Neural cell (in vitro differentiated cells): ENCODE measurements around the gene LANCL2. TPM values are rescaled to one million over a fixed set of nuclear protein-coding genes. Genes with fewer than 3 reads are reported as not detected.

ENCODE experiments used
- H2AFZ ChIP-seq: fragments of 200-600, 300-800 bp; sonication (generic), shearing (Covaris generic); 2 replicates; pipeline ENCODE4 v1.6.0; 2014; ENCODE audit warnings: low read depth, mild to moderate bottlenecking, antibody characterized with exemption, low read length, moderate library complexity
- H3F3A ChIP-seq: fragments of 200-600 bp; shearing (Covaris generic); 2 replicates; pipeline ENCODE4 v1.6.1; 2016; ENCODE audit warnings: mild to moderate bottlenecking, moderate library complexity, mixed read lengths, antibody characterized with exemption, low read length; ENCODE audit not compliant: insufficient read depth, poor library complexity, severe bottlenecking
- H3K27ac ChIP-seq: fragments of 200-600, 300-800 bp; sonication (generic), shearing (Covaris generic); 2 replicates; pipeline ENCODE4 v1.5.1; 2014; ENCODE audit warnings: mild to moderate bottlenecking, low read length, moderate library complexity
- H3K27me3 ChIP-seq: fragments of 300-800, 200-600 bp; sonication (generic), shearing (Covaris generic); 2 replicates; pipeline ENCODE4 v1.6.0; 2014; ENCODE audit warnings: mild to moderate bottlenecking, low read depth, low read length, moderate library complexity; ENCODE audit not compliant: insufficient read depth
- H3K36me3 ChIP-seq: fragments of 300-800, 200-600 bp; sonication (generic), shearing (Covaris generic); 2 replicates; pipeline ENCODE4 v1.5.1; 2014; ENCODE audit warnings: mild to moderate bottlenecking, antibody characterized with exemption, low read length, moderate library complexity; ENCODE audit not compliant: insufficient read depth
- H3K4me2 ChIP-seq: fragments of 300-800, 200-600 bp; sonication (generic), shearing (Covaris generic); 2 replicates; pipeline ENCODE4 v1.6.0; 2014; ENCODE audit warnings: mild to moderate bottlenecking, low read length
- H3K4me3 ChIP-seq: fragments of 300-800, 200-600 bp; sonication (generic), shearing (Covaris generic); 2 replicates; pipeline ENCODE4 v1.5.1; 2014; ENCODE audit warnings: mild to moderate bottlenecking, low read length, moderate library complexity
- H3K79me2 ChIP-seq: fragments of 200-600 bp; shearing (Covaris generic); replicated peaks from 2 replicates; pipeline ENCODE4 v1.6.0; 2014; ENCODE audit warnings: mild to moderate bottlenecking, low read length, moderate library complexity; ENCODE audit not compliant: insufficient read depth
- H3K9ac ChIP-seq: fragments of 300-800, 200-600 bp; sonication (generic), shearing (Covaris generic); 2 replicates; pipeline ENCODE4 v1.6.1; 2016; ENCODE audit warnings: mild to moderate bottlenecking, low read length, mixed read lengths
- H3K9me2 ChIP-seq: fragments of 200-600 bp; shearing (Covaris generic); 2 replicates; pipeline ENCODE4 v1.6.1; 2016; ENCODE audit warnings: mild to moderate bottlenecking, low read length, mixed read lengths; ENCODE audit not compliant: insufficient read depth
- H3K9me3 ChIP-seq: fragments of 200-600, 300-800 bp; sonication (generic), shearing (Covaris generic); 2 replicates; pipeline ENCODE4 v1.6.1; 2016; ENCODE audit warnings: mild to moderate bottlenecking, mixed run types, low read length, moderate library complexity, mixed read lengths
- H4K20me1 ChIP-seq: fragments of 200-600 bp; shearing (Covaris generic); 2 replicates; pipeline ENCODE4 v1.6.1; 2016; ENCODE audit warnings: mild to moderate bottlenecking, mixed run types; ENCODE audit not compliant: insufficient read depth
- EP300 ChIP-seq: fragments of 450-650 bp; conservative IDR thresholded peaks from 2 replicates; pipeline ENCODE4 v1.6.1; 2014; ENCODE audit warnings: antibody characterized with exemption, mild to moderate bottlenecking, moderate library complexity; ENCODE audit not compliant: poor library complexity, severe bottlenecking
- EZH2 ChIP-seq: fragments of 200-600, 300-800 bp; shearing (Covaris generic), sonication (generic); IDR thresholded peaks from 2 replicates; pipeline ENCODE4 v1.6.1; 2014; ENCODE audit warnings: antibody characterized with exemption, low read length, borderline replicate concordance, mild to moderate bottlenecking; ENCODE audit not compliant: insufficient read depth, poor library complexity, severe bottlenecking
- MXI1 ChIP-seq: fragments of 450-650 bp; conservative IDR thresholded peaks from 2 replicates; pipeline ENCODE4 v1.6.1; 2014; ENCODE audit warnings: antibody characterized with exemption, mild to moderate bottlenecking; ENCODE audit not compliant: poor library complexity, severe bottlenecking
- POLR2AphosphoS5 ChIP-seq: IDR thresholded peaks from 2 replicates; pipeline ENCODE4 v1.6.1; 2012
- RAD21 ChIP-seq: fragments of 450-650 bp; conservative IDR thresholded peaks from 2 replicates; pipeline ENCODE4 v1.6.1; 2014; ENCODE audit warnings: antibody characterized with exemption, mild to moderate bottlenecking, moderate library complexity
- SMC3 ChIP-seq: fragments of 450-650 bp; conservative IDR thresholded peaks from 2 replicates; pipeline ENCODE4 v1.6.1; 2014; ENCODE audit warnings: antibody characterized with exemption, mild to moderate bottlenecking, moderate library complexity; ENCODE audit not compliant: poor library complexity
- TAF1 ChIP-seq: IDR thresholded peaks from 2 replicates; pipeline ENCODE4 v1.6.1; 2012; ENCODE audit warnings: low read depth
- polyA plus RNA-seq: library from polyadenylated mRNA; depleted of rRNA; stranded (reverse); fragments of >200 nt; gene quantifications from 2 replicates; pipeline ENCODE4 v1.2.3, GENCODE V29; 2014
- TF ChIP-seq, protein P1 (sequence below): IDR thresholded peaks from 2 replicates; pipeline ENCODE4 v1.6.1; 2012; ENCODE audit warnings: borderline replicate concordance
- TF ChIP-seq, protein P2 (sequence below): fragments of 450-650 bp; IDR thresholded peaks from 2 replicates; pipeline ENCODE4 v1.5.1; 2014; ENCODE audit warnings: antibody characterized with exemption, mild to moderate bottlenecking, moderate library complexity; ENCODE audit not compliant: poor library complexity, severe bottlenecking

LANCL2 gene
- polyA plus RNA-seq, 1 donor from 2014 or later = 51.2 TPM

GRCh38 chr7:55439627-55440026 lies 74.5 kb downstream of the LANCL2 start:
- Histone ChIP-seq H3K4me3 (no peak overlapping the region), H3K79me2 (no peaks in the 10 kb centered on the region), H3K27me3 (no peaks in the 10 kb centered on the region), H3K9me2 (no peaks in the 10 kb centered on the region), H3K36me3 (no peaks in the 10 kb centered on the region), H3K27ac (no peak overlapping the region), H4K20me1 (no peaks in the 10 kb centered on the region), H2AFZ (no peak overlapping the region), H3K4me2 (no peak overlapping the region), H3K9ac (no peak overlapping the region), H3F3A (no peaks in the 10 kb centered on the region), H3K9me3 (no peaks in the 10 kb centered on the region)
- TF ChIP-seq RAD21 (no peak), POLR2AphosphoS5 (no peak)
- TF ChIP-seq, protein P1, sequence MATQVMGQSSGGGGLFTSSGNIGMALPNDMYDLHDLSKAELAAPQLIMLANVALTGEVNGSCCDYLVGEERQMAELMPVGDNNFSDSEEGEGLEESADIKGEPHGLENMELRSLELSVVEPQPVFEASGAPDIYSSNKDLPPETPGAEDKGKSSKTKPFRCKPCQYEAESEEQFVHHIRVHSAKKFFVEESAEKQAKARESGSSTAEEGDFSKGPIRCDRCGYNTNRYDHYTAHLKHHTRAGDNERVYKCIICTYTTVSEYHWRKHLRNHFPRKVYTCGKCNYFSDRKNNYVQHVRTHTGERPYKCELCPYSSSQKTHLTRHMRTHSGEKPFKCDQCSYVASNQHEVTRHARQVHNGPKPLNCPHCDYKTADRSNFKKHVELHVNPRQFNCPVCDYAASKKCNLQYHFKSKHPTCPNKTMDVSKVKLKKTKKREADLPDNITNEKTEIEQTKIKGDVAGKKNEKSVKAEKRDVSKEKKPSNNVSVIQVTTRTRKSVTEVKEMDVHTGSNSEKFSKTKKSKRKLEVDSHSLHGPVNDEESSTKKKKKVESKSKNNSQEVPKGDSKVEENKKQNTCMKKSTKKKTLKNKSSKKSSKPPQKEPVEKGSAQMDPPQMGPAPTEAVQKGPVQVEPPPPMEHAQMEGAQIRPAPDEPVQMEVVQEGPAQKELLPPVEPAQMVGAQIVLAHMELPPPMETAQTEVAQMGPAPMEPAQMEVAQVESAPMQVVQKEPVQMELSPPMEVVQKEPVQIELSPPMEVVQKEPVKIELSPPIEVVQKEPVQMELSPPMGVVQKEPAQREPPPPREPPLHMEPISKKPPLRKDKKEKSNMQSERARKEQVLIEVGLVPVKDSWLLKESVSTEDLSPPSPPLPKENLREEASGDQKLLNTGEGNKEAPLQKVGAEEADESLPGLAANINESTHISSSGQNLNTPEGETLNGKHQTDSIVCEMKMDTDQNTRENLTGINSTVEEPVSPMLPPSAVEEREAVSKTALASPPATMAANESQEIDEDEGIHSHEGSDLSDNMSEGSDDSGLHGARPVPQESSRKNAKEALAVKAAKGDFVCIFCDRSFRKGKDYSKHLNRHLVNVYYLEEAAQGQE = no peak

DNA sequence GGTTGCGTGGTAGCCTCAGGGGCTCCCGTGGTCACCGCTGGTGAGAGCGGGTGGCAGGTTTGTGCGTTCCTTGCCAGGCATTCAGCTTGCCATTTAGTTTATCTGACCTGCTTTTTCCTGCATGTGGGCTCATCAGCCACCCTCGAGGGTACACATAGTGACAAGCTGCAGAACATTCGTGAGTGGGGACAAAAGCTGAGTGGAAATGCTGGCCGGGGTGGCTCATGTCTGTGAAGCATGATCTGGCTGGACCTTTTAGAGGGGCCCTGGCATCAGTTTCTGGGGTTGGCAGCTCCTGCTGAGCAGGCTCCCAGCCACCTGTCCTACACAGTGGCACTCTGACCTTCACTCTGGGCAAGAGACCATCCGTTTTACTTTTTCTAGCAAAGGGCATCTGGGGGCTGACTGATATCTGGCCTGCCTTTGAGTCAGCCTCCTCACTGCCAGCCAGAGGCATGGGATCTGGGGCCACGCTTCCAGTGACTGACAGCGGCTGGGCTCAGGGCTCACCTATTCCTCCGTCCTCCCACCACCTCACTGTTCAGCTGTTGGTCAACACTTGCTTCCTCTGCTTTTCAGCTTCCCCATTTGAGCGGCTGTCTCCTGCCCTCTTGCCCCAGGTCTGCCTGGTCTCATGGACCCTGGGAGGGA lies 75.0 kb downstream of the LANCL2 start:
- H3K9ac ChIP-seq = no peak overlapping the region
- H3K9me2 ChIP-seq = no peaks in the 10 kb centered on the region
- no peak for TF ChIP-seq RAD21
- TF ChIP-seq EZH2 = no peak
- TF ChIP-seq POLR2AphosphoS5 = no peak
- TF ChIP-seq EP300 = no peak
- no peak for TF ChIP-seq TAF1
- TF ChIP-seq, protein P1 = no peak
- TF ChIP-seq SMC3 = no peak
- TF ChIP-seq, protein P2, sequence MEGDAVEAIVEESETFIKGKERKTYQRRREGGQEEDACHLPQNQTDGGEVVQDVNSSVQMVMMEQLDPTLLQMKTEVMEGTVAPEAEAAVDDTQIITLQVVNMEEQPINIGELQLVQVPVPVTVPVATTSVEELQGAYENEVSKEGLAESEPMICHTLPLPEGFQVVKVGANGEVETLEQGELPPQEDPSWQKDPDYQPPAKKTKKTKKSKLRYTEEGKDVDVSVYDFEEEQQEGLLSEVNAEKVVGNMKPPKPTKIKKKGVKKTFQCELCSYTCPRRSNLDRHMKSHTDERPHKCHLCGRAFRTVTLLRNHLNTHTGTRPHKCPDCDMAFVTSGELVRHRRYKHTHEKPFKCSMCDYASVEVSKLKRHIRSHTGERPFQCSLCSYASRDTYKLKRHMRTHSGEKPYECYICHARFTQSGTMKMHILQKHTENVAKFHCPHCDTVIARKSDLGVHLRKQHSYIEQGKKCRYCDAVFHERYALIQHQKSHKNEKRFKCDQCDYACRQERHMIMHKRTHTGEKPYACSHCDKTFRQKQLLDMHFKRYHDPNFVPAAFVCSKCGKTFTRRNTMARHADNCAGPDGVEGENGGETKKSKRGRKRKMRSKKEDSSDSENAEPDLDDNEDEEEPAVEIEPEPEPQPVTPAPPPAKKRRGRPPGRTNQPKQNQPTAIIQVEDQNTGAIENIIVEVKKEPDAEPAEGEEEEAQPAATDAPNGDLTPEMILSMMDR = no peak
- TF ChIP-seq MXI1 = no peak
- no peak overlapping the region for H3K4me2 ChIP-seq
- H4K20me1 ChIP-seq = no peaks in the 10 kb centered on the region
- no peaks in the 10 kb centered on the region for H3K79me2 ChIP-seq
- H3K27ac ChIP-seq = no peak overlapping the region
- H2AFZ ChIP-seq = no peak overlapping the region
- no peaks in the 10 kb centered on the region for H3K36me3 ChIP-seq
- H3K9me3 ChIP-seq = no peaks in the 10 kb centered on the region
- no peaks in the 10 kb centered on the region for H3F3A ChIP-seq
- H3K4me3 ChIP-seq = no peak overlapping the region
- H3K27me3 ChIP-seq = no peaks in the 10 kb centered on the region
